Tibial nerve (tissue), 3 donors: ENCODE data around the gene KCNJ9.

Source experiments
- POLR2A ChIP-seq, 2 donors: fragments of 450-650 bp; IDR thresholded peaks; one replicate each; pipeline ENCODE4 v1.6.1; 2017; ENCODE audit warnings: antibody characterized with exemption in 2 of 2, mild to moderate bottlenecking in 2 of 2, moderate library complexity in 2 of 2
- TF ChIP-seq, protein P1 (sequence below), 5 experiments: fragments of 200-600 bp in 3 of 5; fragments of 450-650 bp in 2 of 5; sonication (generic) in 3 of 5; IDR thresholded peaks; one replicate each; pipeline ENCODE4 v1.5.1; 2016 to 2019; ENCODE audit warnings: antibody characterized with exemption in 5 of 5, mild to moderate bottlenecking in 3 of 5, moderate library complexity in 2 of 5

DNA sequence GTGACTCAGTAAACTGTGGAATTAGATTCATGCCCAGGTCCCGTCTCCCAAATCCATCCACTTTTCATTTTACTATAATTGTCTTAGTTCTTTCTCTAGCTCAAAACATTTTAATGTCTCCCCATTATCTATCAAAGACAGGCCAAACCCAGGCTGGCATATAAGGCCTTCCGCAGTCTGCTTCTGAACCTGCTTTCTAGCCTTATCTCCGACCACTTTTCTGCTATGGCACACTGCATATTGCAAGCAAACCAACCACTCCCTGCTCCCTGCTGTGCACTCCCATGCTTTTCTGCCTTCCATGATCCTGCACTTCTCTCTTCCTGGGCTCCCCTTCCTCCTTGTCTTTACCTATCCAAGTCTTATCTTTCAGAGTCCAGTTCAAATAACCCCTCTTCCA lies 32.2 kb upstream of the KCNJ9 start:
- TF ChIP-seq, protein P1, sequence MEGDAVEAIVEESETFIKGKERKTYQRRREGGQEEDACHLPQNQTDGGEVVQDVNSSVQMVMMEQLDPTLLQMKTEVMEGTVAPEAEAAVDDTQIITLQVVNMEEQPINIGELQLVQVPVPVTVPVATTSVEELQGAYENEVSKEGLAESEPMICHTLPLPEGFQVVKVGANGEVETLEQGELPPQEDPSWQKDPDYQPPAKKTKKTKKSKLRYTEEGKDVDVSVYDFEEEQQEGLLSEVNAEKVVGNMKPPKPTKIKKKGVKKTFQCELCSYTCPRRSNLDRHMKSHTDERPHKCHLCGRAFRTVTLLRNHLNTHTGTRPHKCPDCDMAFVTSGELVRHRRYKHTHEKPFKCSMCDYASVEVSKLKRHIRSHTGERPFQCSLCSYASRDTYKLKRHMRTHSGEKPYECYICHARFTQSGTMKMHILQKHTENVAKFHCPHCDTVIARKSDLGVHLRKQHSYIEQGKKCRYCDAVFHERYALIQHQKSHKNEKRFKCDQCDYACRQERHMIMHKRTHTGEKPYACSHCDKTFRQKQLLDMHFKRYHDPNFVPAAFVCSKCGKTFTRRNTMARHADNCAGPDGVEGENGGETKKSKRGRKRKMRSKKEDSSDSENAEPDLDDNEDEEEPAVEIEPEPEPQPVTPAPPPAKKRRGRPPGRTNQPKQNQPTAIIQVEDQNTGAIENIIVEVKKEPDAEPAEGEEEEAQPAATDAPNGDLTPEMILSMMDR (IDR thresholded peaks at IDR 0.05): no peak
- no peak for TF ChIP-seq POLR2A (IDR thresholded peaks at IDR 0.05)
